Astrocyte of the cerebellum (primary cell): ENCODE data around the gene GRIN3A.

ENCODE experiments used
- DNase-seq: peaks from one replicate; pipeline ENCODE4 v3.0.0-alpha.2; 2011; ENCODE audit warnings: low read depth
- H3K4me3 ChIP-seq: 2 replicates; pipeline ENCODE4 v1.5.1; 2011; ENCODE audit warnings: mild to moderate bottlenecking, low read depth, low read length, moderate library complexity
- CTCF ChIP-seq: IDR thresholded peaks from 2 replicates; pipeline ENCODE4 v1.5.1; 2012; ENCODE audit warnings: low read length, low read depth, moderate library complexity, mild to moderate bottlenecking; ENCODE audit errors: missing control alignments
- in situ Hi-C: cut with HindIII; loops from 2 replicates; pipeline ENCODE4 v1.10.0; 2017; ENCODE audit warnings: low sequenced_read_pairs

GRIN3A gene

GRCh38 chr9:101738566-101739183 lies at the start of gene GRIN3A:
Gene GRIN3A, minus strand, starts transcription at chr9:101738647. Its CDS starts 668 bp downstream, at chr9:101737979.
- DNase-seq = no peak
- in situ Hi-C loops = no loop called here
- TF ChIP-seq CTCF = no peak
- peak within 1 kb of the TSS; percentile 31 for H3K4me3 ChIP-seq

- in situ Hi-C loops = no loop called here
- H3K4me3 ChIP-seq = no peak overlapping the region
- no peak for DNase-seq
- no peak for TF ChIP-seq CTCF
Measured at GRCh38 chr9:101787891-101788290, 49.4 kb upstream of the GRIN3A start.

GRCh38 chr9:101778332-101778731 lies 39.9 kb upstream of the GRIN3A start:
- no peak for DNase-seq
- no peak for TF ChIP-seq CTCF
- H3K4me3 ChIP-seq = no peak overlapping the region
- in situ Hi-C loops = no loop called here

- H3K4me3 ChIP-seq = no peak overlapping the region
- no peak for TF ChIP-seq CTCF
- no peak for DNase-seq
- in situ Hi-C loops = no loop called here
Measured at GRCh38 chr9:101764472-101764871, 26.0 kb upstream of the GRIN3A start.

- no peak for DNase-seq
- in situ Hi-C loops = no loop called here
- no peak for TF ChIP-seq CTCF
- H3K4me3 ChIP-seq = no peak overlapping the region
Measured at GRCh38 chr9:101758304-101758930, 20.0 kb upstream of the GRIN3A start.

GRCh38 chr9:101753716-101754115 lies 15.3 kb upstream of the GRIN3A start:
- in situ Hi-C loops = no loop called here
- no peak for TF ChIP-seq CTCF
- H3K4me3 ChIP-seq = no peak overlapping the region
- no peak for DNase-seq

- TF ChIP-seq CTCF = no peak
- H3K4me3 ChIP-seq = no peak overlapping the region
- in situ Hi-C loops = no loop called here
- no peak for DNase-seq
Measured at GRCh38 chr9:101751895-101752294, 13.4 kb upstream of the GRIN3A start.
